Pancreas (tissue), 10 donors: ENCODE measurements around the gene SPRR2B. TPM values are rescaled to one million over a fixed set of nuclear protein-coding genes. Genes with fewer than 3 reads are reported as not detected.

ENCODE experiments used
- ATAC-seq, 4 donors: fragments of 200-7000 bp; cut with Tn5 transposase; one replicate each; pipeline versions ENCODE4 v1.8.0 to v1.9.1; 2020; ENCODE audit warnings: mild to moderate bottlenecking in 4 of 4, moderate library complexity in 4 of 4
- DNase-seq, 6 donors: peaks; one replicate each; pipeline ENCODE4 v3.0.0-alpha.2; 2020
- FAIRE-seq: peaks from 2 replicates; lab custom pipeline; 2012; peaks lifted over from hg19 to GRCh38; lab: Jason Lieb, UNC
- H3K27ac ChIP-seq, 4 donors: fragments of 200-600 bp; sonication (generic); 1 replicate in 3 of 4; 2 replicates in 1 of 4; pipeline versions ENCODE4 v1.5.0 to v1.8.0; 2020
- H3K27me3 ChIP-seq, 4 donors: fragments of 200-600 bp; one replicate each; pipeline ENCODE4 v1.8.0; 2021
- H3K36me3 ChIP-seq, 3 donors: fragments of 200-600 bp; sonication (generic) in 1 of 3; one replicate each; pipeline versions ENCODE4 v1.5.0 to v1.8.0; 2020 to 2021
- H3K4me1 ChIP-seq, 3 donors: fragments of 200-600 bp; one replicate each; pipeline ENCODE4 v1.8.0; 2021
- H3K4me3 ChIP-seq, 4 donors: fragments of 200-600 bp; sonication (generic) in 2 of 4; one replicate each; pipeline versions ENCODE4 v1.5.0 to v1.8.0; 2020 to 2021
- H3K9me3 ChIP-seq, 4 donors: fragments of 200-600 bp; one replicate each; pipeline ENCODE4 v1.8.0; 2021
- CTCF ChIP-seq, 4 donors: fragments of 200-600 bp; sonication (generic) in 3 of 4; IDR thresholded peaks; one replicate each; pipeline versions ENCODE4 v1.5.0 to v1.8.0; 2021; ENCODE audit warnings: antibody characterized with exemption in 4 of 4
- WGBS, 2 donors: extraction: QIAGEN DNeasy Blood & Tissue Kit; methylation state at CpG; one replicate each; pipeline ENCODE4 v1.1.7; 2013; 5-methylcytosine and 5-hydroxymethylcytosine counted together
- intact Hi-C, 3 donors: fragments of 100-400 bp; cut with DNase I; formaldehyde crosslinking; loops; one replicate each; pipeline versions ENCODE4 v1.11.1 to v1.14.2; 2022
- polyA plus RNA-seq, 2 donors: library from polyadenylated mRNA; stranded (reverse); fragments of 200-250 nt; gene quantifications; one replicate each; pipeline ENCODE4 v1.2.3, GENCODE V29; 2013
- total RNA-seq, 6 donors: library from RNA; stranded (reverse); fragmentation: NEBNext Ultra II Directional in 4 of 6; extraction: Animal tissue kit (Norgen Biotek cat#: 25700) in 4 of 6; gene quantifications; one replicate each; pipeline versions ENCODE4 v1.2.1 to v1.2.4, GENCODE V29; 2021 to 2023
- donor health status: healthy with polysubstance abuse.
- donor health status: DM: no; HTN: no; CAD: no; lungs with moderate emphysema.
- donor health status: DM: no; HTN: no; CAD: no.
- donor health status: control.
- donor health status: control.
- donor health status: Bipolar disorder and iron deficiency.
- donor health status: DM: yes; HTN: yes; CAD: no.
- donor health status: DM: no; HTN: no; CAD: no.
- donor health status: DM: no; HTN: no; CAD: no.
- donor health status: DM: yes; HTN: yes; CAD: no.

The SPRR2B gene
- total and polyA plus RNA-seq, 8 donors, result not detected

- 89% methylated on average over 3 of the region's 3 CpGs for WGBS, 2 donors
- intact Hi-C loops, result no loop called here
- FAIRE-seq, result no peak
- Histone ChIP-seq H3K9me3 (no peaks in the 10 kb centered on the region), H3K4me1 (no peaks in the 10 kb centered on the region), H3K27ac (no peak overlapping the region), H3K36me3 (no peaks in the 10 kb centered on the region), H3K27me3 (no peaks in the 10 kb centered on the region), H3K4me3 (no peak overlapping the region)
- no peak for TF ChIP-seq CTCF (IDR thresholded peaks at IDR 0.05)
- ATAC-seq, result no peak
- DNase-seq, result no peak
These were observed 10.3 kb upstream of the SPRR2B start for GRCh38 chr1:153081736-153082135.

GRCh38 chr1:153072806-153073726, 1.7 kb upstream of the SPRR2B start:
- Histone ChIP-seq H3K27me3 (no peaks in the 10 kb centered on the region), H3K36me3 (no peaks in the 10 kb centered on the region), H3K27ac (no peak overlapping the region), H3K4me3 (no peak overlapping the region), H3K4me1 (no peaks in the 10 kb centered on the region), H3K9me3 (no peaks in the 10 kb centered on the region)
- 82 to 89% methylated on average over 5 of the region's 5 CpGs for WGBS, 2 donors
- no peak for TF ChIP-seq CTCF (IDR thresholded peaks at IDR 0.05)
- ATAC-seq, result no peak
- DNase-seq, result no peak
- FAIRE-seq, result no peak
- intact Hi-C loops, result no loop called here

- no peak for ATAC-seq
These were observed 1.2 kb downstream of the SPRR2B start for GRCh38 chr1:153070243-153070642.

GRCh38 chr1:153058826-153059784, 12.3 kb downstream of the SPRR2B start:
- intact Hi-C loops, result no loop called here
- Histone ChIP-seq H3K27ac (peak overlapping the region in 1 of 4 donors; percentile 12), H3K4me3 (no peak overlapping the region), H3K4me1 (no peaks in the 10 kb centered on the region), H3K9me3 (no peaks in the 10 kb centered on the region), H3K27me3 (no peaks in the 10 kb centered on the region), H3K36me3 (no peaks in the 10 kb centered on the region)
- FAIRE-seq (no peak), DNase-seq (peak in 1 of 6 donors; percentile 11), ATAC-seq (peak; percentile 29 to 82 (median 54))
- WGBS, 2 donors, result 73 to 83% methylated on average over 6 of the region's 6 CpGs
- no peak for TF ChIP-seq CTCF (IDR thresholded peaks at IDR 0.05)

More at GRCh38 chr1:153070243-153070642, 1.2 kb downstream of the SPRR2B start:
- Histone ChIP-seq H3K4me1 (no peaks in the 10 kb centered on the region), H3K27me3 (no peaks in the 10 kb centered on the region), H3K36me3 (no peaks in the 10 kb centered on the region), H3K27ac (no peak overlapping the region), H3K9me3 (no peaks in the 10 kb centered on the region), H3K4me3 (no peak overlapping the region)
- 48 to 57% methylated on average over 2 of the region's 2 CpGs for WGBS, 2 donors
- intact Hi-C loops, result no loop called here
- no peak for DNase-seq
- no peak for FAIRE-seq
- TF ChIP-seq CTCF (IDR thresholded peaks at IDR 0.05), result no peak
